Sigmoid colon (tissue), 7 donors: ENCODE measurements around the gene TNNC1. TPM values are rescaled to one million over a fixed set of nuclear protein-coding genes. Genes with fewer than 3 reads are reported as not detected.

Experiments used
- DNase-seq: peaks from one replicate; pipeline ENCODE4 v3.0.0-alpha.2; 2019
- H3K27ac ChIP-seq, 4 donors: fragments of 200-600 bp; sonication (generic); one replicate each; pipeline ENCODE4 v1.5.1; 2016 to 2019; ENCODE audit warnings: mild to moderate bottlenecking in 1 of 4
- H3K27me3 ChIP-seq, 3 donors: fragments of 200-600 bp; sonication (generic); one replicate each; pipeline ENCODE4 v1.5.1; 2019; ENCODE audit warnings: mild to moderate bottlenecking in 1 of 3
- H3K36me3 ChIP-seq, 4 donors: fragments of 200-600 bp; sonication (generic); one replicate each; pipeline ENCODE4 v1.5.1; 2016 to 2019
- H3K4me1 ChIP-seq, 4 donors: fragments of 200-600 bp; sonication (generic); one replicate each; pipeline ENCODE4 v1.5.1; 2017 to 2019
- H3K4me3 ChIP-seq, 4 donors: fragments of 200-600 bp; sonication (generic); one replicate each; pipeline ENCODE4 v1.5.1; 2017 to 2019; ENCODE audit warnings: mild to moderate bottlenecking in 2 of 4, moderate library complexity in 1 of 4
- H3K9me3 ChIP-seq, 4 donors: fragments of 200-600 bp in 3 of 4; sonication (generic) in 3 of 4; one replicate each; pipeline versions ENCODE4 v1.5.1 to v1.6.1; 2013 to 2019
- CTCF ChIP-seq, 4 experiments: fragments of 450-650 bp in 3 of 4; fragments of 200-600 bp in 1 of 4; IDR thresholded peaks; one replicate each; pipeline ENCODE4 v1.5.1; 2016 to 2019; ENCODE audit warnings: antibody characterized with exemption in 4 of 4, mild to moderate bottlenecking in 3 of 4, moderate library complexity in 2 of 4
- EP300 ChIP-seq, 4 donors: sonication (generic); formaldehyde crosslinking; IDR thresholded peaks; one replicate each; pipeline ENCODE4 v1.6.1; 2017; ENCODE audit warnings: antibody characterized with exemption in 4 of 4
- POLR2A ChIP-seq, 2 donors: fragments of 450-650 bp; IDR thresholded peaks; one replicate each; pipeline ENCODE4 v1.6.1; 2016; ENCODE audit warnings: antibody characterized with exemption in 2 of 2, mild to moderate bottlenecking in 2 of 2, moderate library complexity in 2 of 2
- POLR2AphosphoS5 ChIP-seq, 4 donors: sonication (generic); formaldehyde crosslinking; IDR thresholded peaks; one replicate each; pipeline ENCODE4 v1.6.1; 2017; ENCODE audit warnings: antibody characterized with exemption in 4 of 4
- WGBS, 2 donors: extraction: QIAGEN DNeasy Blood & Tissue Kit; methylation state at CpG; one replicate each; pipeline ENCODE4 v1.1.7; 2013; 5-methylcytosine and 5-hydroxymethylcytosine counted together
- intact Hi-C: fragments of 100-400 bp; cut with DNase I; formaldehyde crosslinking; loops from one replicate; pipeline ENCODE4 v1.15.1; 2023
- polyA plus RNA-seq, 3 donors: library from polyadenylated mRNA; stranded (reverse); fragments of 200-250 nt; gene quantifications; one replicate each; pipeline ENCODE4 v1.2.3, GENCODE V29; 2013
- total RNA-seq, 4 donors: library from RNA; depleted of rRNA; stranded (reverse); fragments of >200 nt; gene quantifications; one replicate each; pipeline ENCODE4 v1.1.0, GENCODE V29; 2016
- donor health status: healthy with polysubstance abuse.
- donor health status: Bipolar disorder and iron deficiency.
- donor health status: healthy.

Gene TNNC1
- total and polyA plus RNA-seq, 7 donors: 0.99 to 34.2 (median 2.9) TPM; not detected in 2

- TF ChIP-seq CTCF (IDR thresholded peaks at IDR 0.05) (no peak), EP300 (IDR thresholded peaks at IDR 0.05) (no peak), POLR2A (IDR thresholded peaks at IDR 0.05) (no peak), POLR2AphosphoS5 (IDR thresholded peaks at IDR 0.05) (no peak)
- no peaks in the 10 kb centered on the region for H3K27me3 ChIP-seq
- no peak overlapping the region for H3K27ac ChIP-seq
- H3K36me3 ChIP-seq: peaks cover 44 to 72% (median 53%) of the 10 kb centered on the region in 4 donors
- DNase-seq: no peak
- H3K9me3 ChIP-seq: no peaks in the 10 kb centered on the region
- 96 to 97% methylated on average over 16 of the region's 16 CpGs for WGBS, 2 donors
- H3K4me3 ChIP-seq: no peak overlapping the region
- intact Hi-C loops: no loop called here
- H3K4me1 ChIP-seq: peaks cover 0 to 3% (median 0%) of the 10 kb centered on the region in 4 donors
These were observed 51.7 kb downstream of the TNNC1 start for GRCh38 chr3:52402101-52402521.

GRCh38 chr3:52401551-52401950, 52.3 kb downstream of the TNNC1 start:
- TF ChIP-seq CTCF (IDR thresholded peaks at IDR 0.05) (no peak), POLR2A (IDR thresholded peaks at IDR 0.05) (no peak), EP300 (IDR thresholded peaks at IDR 0.05) (no peak), POLR2AphosphoS5 (IDR thresholded peaks at IDR 0.05) (no peak)
- 98% methylated on average over 1 of the region's 1 CpG for WGBS, 2 donors
- no peaks in the 10 kb centered on the region for H3K9me3 ChIP-seq
- no peaks in the 10 kb centered on the region for H3K4me1 ChIP-seq
- no peaks in the 10 kb centered on the region for H3K27me3 ChIP-seq
- intact Hi-C loops: no loop called here
- no peak overlapping the region for H3K4me3 ChIP-seq
- DNase-seq: no peak
- no peak overlapping the region for H3K27ac ChIP-seq
- H3K36me3 ChIP-seq: peaks cover 42 to 66% (median 48%) of the 10 kb centered on the region in 4 donors

Other genes starting within 250 kb of the TNNC1 start
- under 1 TPM in 2 of 4 donors, not detected in 2; 0.54 to 0.55 TPM for gene TLR9, start 228.4 kb downstream of the TNNC1 start, total RNA-seq
- under 1 TPM in 1 of 3 donors, not detected in 2; 0.98 TPM for gene TLR9, start 228.4 kb downstream of the TNNC1 start, polyA plus RNA-seq
- 10 to 100 TPM; 40.4 to 57.3 (median 50.8) TPM for gene TWF2, start 214.9 kb downstream of the TNNC1 start, total RNA-seq
- gene TWF2, start 214.9 kb downstream of the TNNC1 start, polyA plus RNA-seq: 10 to 100 TPM; 62.5 to 79.3 (median 65.3) TPM
- 10 to 100 TPM; 21.7 to 28.2 (median 24.8) TPM for gene PPM1M, start 208.3 kb downstream of the TNNC1 start, total RNA-seq
- 10 to 100 TPM in 2 of 3 donors, 1 to 10 TPM in 1; 5.8 to 16.9 (median 11.4) TPM for gene PPM1M, start 208.3 kb downstream of the TNNC1 start, polyA plus RNA-seq
- 10 to 100 TPM; 44.4 to 54.9 (median 48.0) TPM for gene WDR82, start 175.4 kb downstream of the TNNC1 start, total RNA-seq
- gene WDR82, start 175.4 kb downstream of the TNNC1 start, polyA plus RNA-seq: 10 to 100 TPM; 22.2 to 50.2 (median 28.4) TPM
- 1 to 10 TPM; 1.6 to 4.6 (median 3.8) TPM for gene GLYCTK, start 166.2 kb downstream of the TNNC1 start, total RNA-seq
- 10 to 100 TPM; 20.4 to 48.2 (median 48.1) TPM for gene GLYCTK, start 166.2 kb downstream of the TNNC1 start, polyA plus RNA-seq
- 1 to 10 TPM; 2.3 to 8.6 (median 6.1) TPM for gene DNAH1, start 137.7 kb downstream of the TNNC1 start, total RNA-seq
- 1 to 10 TPM; 1.2 to 7.7 (median 1.4) TPM for gene DNAH1, start 137.7 kb downstream of the TNNC1 start, polyA plus RNA-seq
- 10 to 100 TPM; 46.0 to 59.5 (median 52.0) TPM for gene BAP1, start 44.0 kb downstream of the TNNC1 start, total RNA-seq
- gene BAP1, start 44.0 kb downstream of the TNNC1 start, polyA plus RNA-seq: 10 to 100 TPM; 47.2 to 83.0 (median 50.5) TPM
- gene PHF7, start 43.4 kb downstream of the TNNC1 start, total RNA-seq: 10 to 100 TPM in 3 of 4 donors, 1 to 10 TPM in 1; 8.9 to 14.1 (median 11.9) TPM
- gene PHF7, start 43.4 kb downstream of the TNNC1 start, polyA plus RNA-seq: 10 to 100 TPM in 1 of 3 donors, 1 to 10 TPM in 2; 5.3 to 10.5 (median 9.0) TPM
- gene SEMA3G, start 8.9 kb downstream of the TNNC1 start, total RNA-seq: 1 to 10 TPM; 2.6 to 5.4 (median 4.3) TPM
- gene SEMA3G, start 8.9 kb downstream of the TNNC1 start, polyA plus RNA-seq: 1 to 10 TPM in 1 of 3 donors, under 1 TPM in 2; 0.23 to 7.4 (median 0.60) TPM
- 100 to 1,000 TPM in 1 of 4 donors, 10 to 100 TPM in 3; 53.5 to 113 (median 68.4) TPM for gene NISCH, start 1.6 kb upstream of the TNNC1 start, total RNA-seq
- 10 to 100 TPM; 14.3 to 47.4 (median 18.0) TPM for gene NISCH, start 1.6 kb upstream of the TNNC1 start, polyA plus RNA-seq
- gene STAB1, start 41.3 kb upstream of the TNNC1 start, total RNA-seq: 100 to 1,000 TPM in 3 of 4 donors, 10 to 100 TPM in 1; 92.0 to 138 (median 120) TPM
- gene STAB1, start 41.3 kb upstream of the TNNC1 start, polyA plus RNA-seq: 10 to 100 TPM; 18.0 to 63.0 (median 58.5) TPM
- 10 to 100 TPM; 13.8 to 23.7 (median 17.3) TPM for gene NT5DC2, start 79.8 kb upstream of the TNNC1 start, total RNA-seq
- gene NT5DC2, start 79.8 kb upstream of the TNNC1 start, polyA plus RNA-seq: 10 to 100 TPM in 2 of 3 donors, 1 to 10 TPM in 1; 9.0 to 32.8 (median 12.9) TPM
- 1 to 10 TPM in 3 of 4 donors, under 1 TPM in 1; 0.54 to 2.9 (median 1.9) TPM for gene UQCC5, start 82.6 kb upstream of the TNNC1 start, total RNA-seq
- gene UQCC5, start 82.6 kb upstream of the TNNC1 start, polyA plus RNA-seq: 10 to 100 TPM in 2 of 3 donors, 1 to 10 TPM in 1; 7.8 to 15.6 (median 11.8) TPM
- 10 to 100 TPM; 82.8 to 94.2 (median 90.1) TPM for gene PBRM1, start 231.9 kb upstream of the TNNC1 start, total RNA-seq
- 10 to 100 TPM in 1 of 3 donors, 1 to 10 TPM in 2; 8.4 to 19.8 (median 9.9) TPM for gene PBRM1, start 231.9 kb upstream of the TNNC1 start, polyA plus RNA-seq
- gene GNL3, start 232.0 kb upstream of the TNNC1 start, total RNA-seq: 10 to 100 TPM; 22.4 to 42.5 (median 36.2) TPM
- 10 to 100 TPM; 34.2 to 76.6 (median 39.8) TPM for gene GNL3, start 232.0 kb upstream of the TNNC1 start, polyA plus RNA-seq